HepG2 (cell line): ENCODE results near the gene VPS25. TPM values are rescaled to one million over a fixed set of nuclear protein-coding genes. Genes with fewer than 3 reads are reported as not detected.

Source experiments
- ATAD3A ChIP-seq: sonication (generic); formaldehyde crosslinking; IDR thresholded peaks from 2 replicates; pipeline ENCODE4 v1.4.0; 2020; ENCODE audit warnings: missing genetic modification reagents
- ATM ChIP-seq: fragments of 450-650 bp; IDR thresholded peaks from 2 replicates; pipeline ENCODE4 v1.7.1; 2017; ENCODE audit warnings: mild to moderate bottlenecking, borderline replicate concordance
- GZF1 ChIP-seq: sonication (generic); formaldehyde crosslinking; IDR thresholded peaks from 2 replicates; pipeline ENCODE4 v1.5.1; 2020; ENCODE audit warnings: mild to moderate bottlenecking, missing genetic modification reagents
- IRX3 ChIP-seq: sonication (generic); formaldehyde crosslinking; IDR thresholded peaks from 2 replicates; pipeline ENCODE4 v1.8.1; 2023; ENCODE audit warnings: mild to moderate bottlenecking, low read depth, missing genetic modification reagents, borderline replicate concordance
- KDM6A ChIP-seq: IDR thresholded peaks from 2 replicates; pipeline ENCODE4 v1.6.1; 2016; ENCODE audit warnings: low read depth
- LCORL ChIP-seq, 2 experiments: fragments of 450-650 bp in 1 of 2; sonication (generic) in 1 of 2; formaldehyde crosslinking in 1 of 2; IDR thresholded peaks; 2 replicates each; pipeline versions ENCODE4 v1.5.0 to v1.6.1; 2017 to 2020; ENCODE audit warnings: antibody characterized with exemption in 1 of 2, missing genetic modification reagents in 1 of 2
- NFE2L1 ChIP-seq: sonication (generic); formaldehyde crosslinking; IDR thresholded peaks from 2 replicates; pipeline ENCODE4 v1.4.0; 2020; ENCODE audit warnings: missing genetic modification reagents, mild to moderate bottlenecking, borderline replicate concordance
- PRPF4 ChIP-seq: fragments of 200-400 bp; formaldehyde crosslinking; IDR thresholded peaks from 2 replicates; pipeline ENCODE4 v1.6.1; 2016; ENCODE audit warnings: low read length, low read depth; ENCODE audit not compliant: poor library complexity, severe bottlenecking
- SAFB2 ChIP-seq: sonication (generic); formaldehyde crosslinking; IDR thresholded peaks from 2 replicates; pipeline ENCODE4 v1.5.1; 2020; ENCODE audit warnings: missing genetic modification reagents, low read depth, mild to moderate bottlenecking, borderline replicate concordance
- SAP130 ChIP-seq: IDR thresholded peaks from 2 replicates; pipeline ENCODE4 v1.6.1; 2016; ENCODE audit warnings: low read depth
- SRSF9 ChIP-seq: fragments of 200-400 bp; formaldehyde crosslinking; IDR thresholded peaks from 2 replicates; pipeline ENCODE4 v1.6.1; 2018; ENCODE audit warnings: borderline replicate concordance, mild to moderate bottlenecking, low read depth, low read length; ENCODE audit not compliant: insufficient read depth, poor library complexity, severe bottlenecking
- YEATS2 ChIP-seq: sonication (generic); formaldehyde crosslinking; IDR thresholded peaks from 2 replicates; pipeline ENCODE4 v1.4.0; 2020; ENCODE audit warnings: missing genetic modification reagents, borderline replicate concordance
- ZFP36L1 ChIP-seq: sonication (generic); formaldehyde crosslinking; IDR thresholded peaks from 2 replicates; pipeline ENCODE4 v1.8.0; 2022; ENCODE audit warnings: mild to moderate bottlenecking, missing genetic modification reagents, moderate library complexity
- ZNF121 ChIP-seq: sonication (generic); formaldehyde crosslinking; IDR thresholded peaks from 2 replicates; pipeline ENCODE4 v1.5.0; 2020; ENCODE audit warnings: mild to moderate bottlenecking, missing genetic modification reagents
- ZNF282 ChIP-seq: fragments of 450-650 bp; IDR thresholded peaks from 2 replicates; pipeline ENCODE4 v1.6.1; 2018; ENCODE audit not compliant: partially characterized antibody
- ZNF460 ChIP-seq: sonication (generic); formaldehyde crosslinking; IDR thresholded peaks from 2 replicates; pipeline ENCODE4 v1.5.1; 2020; ENCODE audit warnings: missing genetic modification reagents, mild to moderate bottlenecking, borderline replicate concordance
- ZNF891 ChIP-seq: sonication (generic); formaldehyde crosslinking; IDR thresholded peaks from 2 replicates; pipeline ENCODE4 v1.5.0; 2020; ENCODE audit warnings: mild to moderate bottlenecking, missing genetic modification reagents
- polyA plus RNA-seq, 8 experiments: library from polyadenylated mRNA; depleted of rRNA in 3 of 8; stranded (reverse) in 7 of 8; unstranded in 1 of 8; fragments of >200 nt; fragmentation: Illumina TruSeq in 4 of 8; extraction: Trizol in 4 of 8; gene quantifications; 2 replicates each; pipeline versions ENCODE4 v1.2.1 to v1.2.3, GENCODE V29; 2011 to 2016; ENCODE audit warnings: low read depth in 4 of 8, missing spikeins in 1 of 8, mixed read lengths in 1 of 8; ENCODE audit not compliant: insufficient read depth in 1 of 8
- total RNA-seq, 5 experiments: library from RNA; depleted of rRNA; stranded (reverse); fragments of >200 nt; fragmentation: Illumina TruSeq; extraction: Trizol; gene quantifications; 2 replicates each; pipeline ENCODE4 v1.2.3, GENCODE V29; 2016; ENCODE audit warnings: low read depth in 1 of 5
- TF ChIP-seq, protein P1 (sequence below): sonication (generic); formaldehyde crosslinking; IDR thresholded peaks from 2 replicates; pipeline ENCODE4 v1.4.0; 2020; ENCODE audit warnings: missing genetic modification reagents, low read depth, mild to moderate bottlenecking, borderline replicate concordance
- TF ChIP-seq, protein P2 (sequence below): sonication (generic); formaldehyde crosslinking; IDR thresholded peaks from 2 replicates; pipeline ENCODE4 v1.5.0; 2020; ENCODE audit warnings: missing genetic modification reagents, mild to moderate bottlenecking, borderline replicate concordance
- TF ChIP-seq, protein P3 (sequence below): sonication (generic); formaldehyde crosslinking; IDR thresholded peaks from 2 replicates; pipeline ENCODE4 v1.5.0; 2020; ENCODE audit warnings: mild to moderate bottlenecking, missing genetic modification reagents, borderline replicate concordance
- TF ChIP-seq, protein P4 (sequence below): IDR thresholded peaks from 2 replicates; pipeline ENCODE4 v1.6.1; 2012; ENCODE audit warnings: inconsistent platforms

Gene VPS25
- total and polyA plus RNA-seq, 2 of the 13 experiments (the other 11 are each of a cell fraction or from before 2014, with no cell fraction given): 161 to 249 TPM

DNA sequence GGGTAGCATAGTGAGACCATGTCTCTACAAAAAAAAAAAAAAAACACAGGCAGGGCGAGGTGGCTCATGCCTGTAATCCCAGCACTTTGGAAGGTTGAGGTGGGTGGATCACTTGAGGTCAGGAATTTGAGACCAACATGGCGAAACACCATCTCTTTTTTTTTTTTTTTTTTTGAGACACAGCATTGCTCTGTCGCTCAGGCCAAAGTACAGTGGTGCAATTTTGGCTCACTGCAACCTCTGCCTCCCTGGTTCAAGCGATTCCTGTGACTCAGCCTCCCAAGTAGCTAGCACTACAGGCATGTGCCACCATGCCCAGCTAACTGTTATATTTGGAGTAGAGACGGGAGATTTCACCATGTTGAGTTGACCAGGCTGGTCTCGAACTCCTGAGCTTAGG is 7.1 kb upstream of the VPS25 start (continued):
- TF ChIP-seq PRPF4 (no peak), SAFB2 (CRISPR knock-in tag) (no peak), LCORL (IDR thresholded peaks at IDR 0.05) (peak; percentile 64), LCORL (CRISPR knock-in tag; IDR thresholded peaks at IDR 0.05) (peak; percentile 54; the same call in 1 of the 2 replicates), IRX3 (CRISPR knock-in tag) (no peak), ZNF460 (CRISPR knock-in tag) (peak; percentile 90), ATM (no peak), YEATS2 (no peak), ZNF121 (no peak), NFE2L1 (CRISPR knock-in tag) (no peak), ATAD3A (CRISPR knock-in tag) (no peak), ZFP36L1 (no peak), ZNF282 (no peak), KDM6A (0 out of 2 replicates have a peak, but pooled peaks have one; percentile 33), SAP130 (CRISPR knock-in tag) (0 out of 2 replicates have a peak, but pooled peaks have one; percentile 37), GZF1 (CRISPR knock-in tag) (no peak), SRSF9 (no peak), ZNF891 (CRISPR knock-in tag) (no peak)
- TF ChIP-seq, protein P1, sequence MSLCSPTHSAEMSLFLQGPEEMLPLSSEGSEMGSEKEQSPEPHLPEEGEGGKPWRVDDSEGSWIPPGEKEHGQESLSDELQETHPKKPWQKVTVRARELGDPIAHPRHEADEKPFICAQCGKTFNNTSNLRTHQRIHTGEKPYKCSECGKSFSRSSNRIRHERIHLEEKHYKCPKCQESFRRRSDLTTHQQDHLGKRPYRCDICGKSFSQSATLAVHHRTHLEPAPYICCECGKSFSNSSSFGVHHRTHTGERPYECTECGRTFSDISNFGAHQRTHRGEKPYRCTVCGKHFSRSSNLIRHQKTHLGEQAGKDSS (CRISPR knock-in tag): no peak
- TF ChIP-seq, protein P2, sequence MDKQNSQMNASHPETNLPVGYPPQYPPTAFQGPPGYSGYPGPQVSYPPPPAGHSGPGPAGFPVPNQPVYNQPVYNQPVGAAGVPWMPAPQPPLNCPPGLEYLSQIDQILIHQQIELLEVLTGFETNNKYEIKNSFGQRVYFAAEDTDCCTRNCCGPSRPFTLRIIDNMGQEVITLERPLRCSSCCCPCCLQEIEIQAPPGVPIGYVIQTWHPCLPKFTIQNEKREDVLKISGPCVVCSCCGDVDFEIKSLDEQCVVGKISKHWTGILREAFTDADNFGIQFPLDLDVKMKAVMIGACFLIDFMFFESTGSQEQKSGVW (CRISPR knock-in tag): no peak
- TF ChIP-seq, protein P3, sequence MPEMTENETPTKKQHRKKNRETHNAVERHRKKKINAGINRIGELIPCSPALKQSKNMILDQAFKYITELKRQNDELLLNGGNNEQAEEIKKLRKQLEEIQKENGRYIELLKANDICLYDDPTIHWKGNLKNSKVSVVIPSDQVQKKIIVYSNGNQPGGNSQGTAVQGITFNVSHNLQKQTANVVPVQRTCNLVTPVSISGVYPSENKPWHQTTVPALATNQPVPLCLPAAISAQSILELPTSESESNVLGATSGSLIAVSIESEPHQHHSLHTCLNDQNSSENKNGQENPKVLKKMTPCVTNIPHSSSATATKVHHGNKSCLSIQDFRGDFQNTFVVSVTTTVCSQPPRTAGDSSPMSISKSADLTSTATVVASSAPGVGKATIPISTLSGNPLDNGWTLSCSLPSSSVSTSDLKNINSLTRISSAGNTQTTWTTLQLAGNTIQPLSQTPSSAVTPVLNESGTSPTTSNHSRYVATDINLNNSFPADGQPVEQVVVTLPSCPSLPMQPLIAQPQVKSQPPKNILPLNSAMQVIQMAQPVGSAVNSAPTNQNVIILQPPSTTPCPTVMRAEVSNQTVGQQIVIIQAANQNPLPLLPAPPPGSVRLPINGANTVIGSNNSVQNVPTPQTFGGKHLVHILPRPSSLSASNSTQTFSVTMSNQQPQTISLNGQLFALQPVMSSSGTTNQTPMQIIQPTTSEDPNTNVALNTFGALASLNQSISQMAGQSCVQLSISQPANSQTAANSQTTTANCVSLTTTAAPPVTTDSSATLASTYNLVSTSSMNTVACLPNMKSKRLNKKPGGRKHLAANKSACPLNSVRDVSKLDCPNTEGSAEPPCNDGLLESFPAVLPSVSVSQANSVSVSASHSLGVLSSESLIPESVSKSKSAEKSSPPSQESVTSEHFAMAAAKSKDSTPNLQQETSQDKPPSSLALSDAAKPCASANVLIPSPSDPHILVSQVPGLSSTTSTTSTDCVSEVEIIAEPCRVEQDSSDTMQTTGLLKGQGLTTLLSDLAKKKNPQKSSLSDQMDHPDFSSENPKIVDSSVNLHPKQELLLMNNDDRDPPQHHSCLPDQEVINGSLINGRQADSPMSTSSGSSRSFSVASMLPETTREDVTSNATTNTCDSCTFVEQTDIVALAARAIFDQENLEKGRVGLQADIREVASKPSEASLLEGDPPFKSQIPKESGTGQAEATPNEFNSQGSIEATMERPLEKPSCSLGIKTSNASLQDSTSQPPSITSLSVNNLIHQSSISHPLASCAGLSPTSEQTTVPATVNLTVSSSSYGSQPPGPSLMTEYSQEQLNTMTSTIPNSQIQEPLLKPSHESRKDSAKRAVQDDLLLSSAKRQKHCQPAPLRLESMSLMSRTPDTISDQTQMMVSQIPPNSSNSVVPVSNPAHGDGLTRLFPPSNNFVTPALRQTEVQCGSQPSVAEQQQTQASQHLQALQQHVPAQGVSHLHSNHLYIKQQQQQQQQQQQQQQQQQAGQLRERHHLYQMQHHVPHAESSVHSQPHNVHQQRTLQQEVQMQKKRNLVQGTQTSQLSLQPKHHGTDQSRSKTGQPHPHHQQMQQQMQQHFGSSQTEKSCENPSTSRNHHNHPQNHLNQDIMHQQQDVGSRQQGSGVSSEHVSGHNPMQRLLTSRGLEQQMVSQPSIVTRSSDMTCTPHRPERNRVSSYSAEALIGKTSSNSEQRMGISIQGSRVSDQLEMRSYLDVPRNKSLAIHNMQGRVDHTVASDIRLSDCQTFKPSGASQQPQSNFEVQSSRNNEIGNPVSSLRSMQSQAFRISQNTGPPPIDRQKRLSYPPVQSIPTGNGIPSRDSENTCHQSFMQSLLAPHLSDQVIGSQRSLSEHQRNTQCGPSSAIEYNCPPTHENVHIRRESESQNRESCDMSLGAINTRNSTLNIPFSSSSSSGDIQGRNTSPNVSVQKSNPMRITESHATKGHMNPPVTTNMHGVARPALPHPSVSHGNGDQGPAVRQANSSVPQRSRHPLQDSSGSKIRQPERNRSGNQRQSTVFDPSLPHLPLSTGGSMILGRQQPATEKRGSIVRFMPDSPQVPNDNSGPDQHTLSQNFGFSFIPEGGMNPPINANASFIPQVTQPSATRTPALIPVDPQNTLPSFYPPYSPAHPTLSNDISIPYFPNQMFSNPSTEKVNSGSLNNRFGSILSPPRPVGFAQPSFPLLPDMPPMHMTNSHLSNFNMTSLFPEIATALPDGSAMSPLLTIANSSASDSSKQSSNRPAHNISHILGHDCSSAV (CRISPR knock-in tag): no peak
- TF ChIP-seq, protein P4, sequence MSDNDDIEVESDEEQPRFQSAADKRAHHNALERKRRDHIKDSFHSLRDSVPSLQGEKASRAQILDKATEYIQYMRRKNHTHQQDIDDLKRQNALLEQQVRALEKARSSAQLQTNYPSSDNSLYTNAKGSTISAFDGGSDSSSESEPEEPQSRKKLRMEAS: 0 out of 2 replicates have a peak, but pooled peaks have one; percentile 27
